NCI-H2196 treated with DMSO at 0.1 percent for 48 hours (cell line): ENCODE measurements around the gene TRIP12.
"Not testable (repeated sequence)": the region's sequence is repeated elsewhere in the genome, so short reads cannot be mapped to it uniquely, and the experiment has no call there.

Experiments used
- DNase-seq: peaks from one replicate; lab custom pipeline; 2025; ENCODE audit not compliant: unreplicated experiment; lab: John Stamatoyannopoulos, UW

The TRIP12 gene

GRCh38 chr2:229879191-229879950, 42.4 kb downstream of the TRIP12 start:
- no peak for DNase-seq

DNA sequence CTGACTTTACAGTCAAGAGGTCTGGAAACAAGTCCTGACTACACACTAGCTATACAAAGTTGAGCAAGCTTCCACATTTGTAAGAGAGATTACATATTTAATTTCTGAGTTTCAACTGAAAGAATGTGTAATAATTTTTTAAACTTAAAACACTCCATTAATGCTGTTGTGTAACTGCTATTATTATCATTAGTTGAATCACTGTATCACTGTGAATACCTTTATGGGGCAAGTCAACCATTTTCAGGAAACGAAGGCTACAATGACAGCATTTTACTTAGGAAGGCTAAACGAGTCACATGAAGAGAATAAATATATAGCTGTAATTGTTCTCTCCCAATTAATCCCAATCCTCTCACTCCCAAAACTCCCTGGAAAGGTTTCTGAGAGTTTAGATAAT, 46.3 kb downstream of the TRIP12 start:
- no peak for DNase-seq

DNA sequence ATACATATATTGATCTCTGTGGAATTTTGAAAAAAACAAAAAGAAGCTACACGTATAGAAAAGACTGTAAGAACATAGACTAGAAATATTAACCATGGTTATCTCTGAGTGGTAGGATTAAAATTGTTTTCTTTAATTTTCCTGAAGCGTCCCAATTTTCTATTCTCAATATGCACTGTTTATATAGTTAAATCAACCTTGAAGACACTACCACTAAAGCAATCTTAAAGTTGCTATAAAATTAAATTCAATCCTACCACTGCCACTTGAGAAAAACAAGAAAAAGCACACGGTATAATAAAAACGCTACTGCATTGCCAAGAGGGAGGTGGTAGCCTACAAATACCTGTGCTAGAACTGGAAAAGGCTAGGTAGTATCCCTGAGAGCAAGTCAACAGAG, 47.2 kb downstream of the TRIP12 start:
- DNase-seq, result no peak

- no peak for DNase-seq
Measured at GRCh38 chr2:229873123-229873581, 48.7 kb downstream of the TRIP12 start.

DNA sequence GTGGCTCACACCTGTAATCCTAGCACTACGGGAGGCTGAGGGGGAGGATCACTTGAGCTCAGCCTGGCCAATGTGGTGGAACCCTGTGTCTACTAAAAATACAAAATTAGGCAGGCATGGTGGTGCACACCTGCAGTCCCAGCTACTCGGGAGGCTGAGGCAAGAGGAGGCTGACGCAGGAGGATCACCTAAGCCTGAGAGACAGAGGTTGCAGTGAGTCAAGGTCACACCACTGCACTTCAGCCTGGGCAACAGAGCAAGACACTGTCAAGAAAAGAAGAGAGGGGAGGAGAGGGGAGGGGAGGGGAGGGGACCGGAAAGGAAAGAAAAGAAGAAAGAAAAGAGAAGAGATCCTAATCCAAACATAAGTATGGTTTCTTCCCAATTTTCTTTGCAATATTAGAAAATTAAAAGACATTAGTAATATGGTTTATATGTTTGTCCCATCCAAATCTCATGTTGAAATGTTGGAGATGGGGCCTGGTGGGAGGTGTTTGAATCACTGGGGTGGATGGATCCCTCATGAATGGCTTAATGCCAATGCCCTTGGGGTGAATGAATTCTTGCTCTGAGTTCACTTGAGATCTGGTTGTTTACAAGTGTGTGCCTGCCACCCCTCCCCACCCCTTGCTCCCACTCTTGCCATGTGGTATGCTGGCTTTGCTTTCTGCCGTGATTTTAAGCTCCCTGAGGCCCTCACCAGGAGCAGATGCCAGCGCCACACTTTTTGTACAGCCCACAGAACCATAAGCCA, 50.7 kb downstream of the TRIP12 start:
- DNase-seq, result no peak

GRCh38 chr2:229869226-229869625, 52.6 kb downstream of the TRIP12 start:
- DNase-seq, result no peak

- DNase-seq, result no peak
Measured at GRCh38 chr2:229868794-229869193, 53.0 kb downstream of the TRIP12 start.

DNA sequence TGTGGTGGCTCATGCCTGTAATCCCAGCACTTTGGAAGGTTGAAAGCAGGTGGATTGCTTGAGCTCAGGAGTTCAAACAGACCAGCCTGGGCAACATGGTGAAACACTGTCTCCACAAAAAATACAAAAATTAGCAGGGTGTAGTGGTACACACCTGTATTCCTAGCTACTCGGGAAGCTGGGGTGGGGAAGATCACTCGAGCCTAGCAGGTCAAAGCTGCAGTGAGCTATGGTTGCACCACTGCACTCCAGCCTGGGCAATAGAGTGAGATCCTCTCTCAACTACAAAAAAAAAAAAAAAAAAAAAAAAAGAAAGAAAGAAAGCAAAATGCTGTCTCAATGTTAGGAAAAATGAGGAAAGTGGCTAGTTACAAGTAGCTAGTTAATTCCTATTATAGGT, 56.8 kb downstream of the TRIP12 start:
- DNase-seq, result no peak

DNA sequence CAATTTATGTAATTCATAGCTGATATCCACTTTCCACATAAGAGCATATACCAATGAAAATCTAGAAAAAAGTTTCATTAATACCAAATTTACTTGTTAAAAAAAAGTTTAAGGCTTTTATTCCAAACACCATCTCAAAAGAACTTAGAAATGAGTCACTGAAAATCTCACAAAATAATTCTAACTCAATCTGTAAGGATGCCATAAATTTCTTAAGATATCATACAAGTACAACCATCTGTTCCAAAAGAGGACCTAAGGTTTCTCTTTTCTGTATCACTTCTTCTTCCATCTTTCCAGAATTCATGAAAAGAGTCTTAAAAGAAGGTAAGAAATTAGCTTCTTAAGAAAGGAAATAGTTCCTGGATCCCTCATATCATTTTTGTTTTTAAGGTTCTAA, 60.4 kb downstream of the TRIP12 start:
- DNase-seq, result no peak

- DNase-seq, result no peak
Measured at GRCh38 chr2:229860334-229860733, 61.5 kb downstream of the TRIP12 start.

GRCh38 chr2:229858351-229858750, 63.5 kb downstream of the TRIP12 start:
- no peak for DNase-seq

- no peak for DNase-seq
Measured at GRCh38 chr2:229857634-229858033, 64.2 kb downstream of the TRIP12 start.

GRCh38 chr2:229856413-229856812, 65.4 kb downstream of the TRIP12 start:
- no peak for DNase-seq

GRCh38 chr2:229855116-229855515, 66.7 kb downstream of the TRIP12 start:
- DNase-seq, result no peak

DNA sequence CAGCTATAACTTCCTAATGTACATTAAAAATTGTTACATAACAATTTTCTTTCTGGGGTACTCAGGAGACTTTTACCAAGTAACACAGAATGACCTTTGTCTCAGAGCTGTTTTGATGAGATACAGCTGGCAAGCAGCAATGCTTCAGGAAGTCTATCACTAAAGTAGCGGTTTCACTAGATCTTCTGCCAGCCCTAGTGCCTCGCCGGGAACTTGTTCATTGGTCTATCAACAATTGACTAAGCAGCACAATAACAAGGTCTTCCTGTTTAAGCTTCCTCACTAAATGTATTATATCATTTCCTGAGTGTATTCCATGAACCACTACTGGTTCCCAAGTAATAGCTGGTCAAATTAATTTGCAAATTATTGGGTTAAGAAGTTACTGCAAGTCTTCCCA, 69.2 kb downstream of the TRIP12 start:
- DNase-seq, result no peak

DNA sequence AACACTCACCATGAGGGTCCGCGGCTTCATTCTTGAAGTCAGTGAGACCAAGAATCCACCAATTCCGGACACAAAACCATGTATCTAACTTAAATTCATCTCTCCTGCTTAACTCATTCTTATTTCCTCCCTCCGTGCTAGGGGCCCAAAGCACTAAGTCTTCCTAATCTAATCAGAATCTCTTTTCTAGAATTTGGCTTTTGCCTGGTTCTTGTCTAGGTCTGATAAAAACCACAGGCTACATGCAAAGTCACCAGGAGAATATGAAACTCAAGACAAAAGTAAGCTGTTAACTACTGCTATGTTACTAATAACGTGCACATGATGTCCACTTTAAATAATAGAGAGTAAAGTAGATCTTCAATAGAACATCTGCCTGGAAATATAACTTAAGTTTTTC, 69.9 kb downstream of the TRIP12 start:
- no peak for DNase-seq

DNA sequence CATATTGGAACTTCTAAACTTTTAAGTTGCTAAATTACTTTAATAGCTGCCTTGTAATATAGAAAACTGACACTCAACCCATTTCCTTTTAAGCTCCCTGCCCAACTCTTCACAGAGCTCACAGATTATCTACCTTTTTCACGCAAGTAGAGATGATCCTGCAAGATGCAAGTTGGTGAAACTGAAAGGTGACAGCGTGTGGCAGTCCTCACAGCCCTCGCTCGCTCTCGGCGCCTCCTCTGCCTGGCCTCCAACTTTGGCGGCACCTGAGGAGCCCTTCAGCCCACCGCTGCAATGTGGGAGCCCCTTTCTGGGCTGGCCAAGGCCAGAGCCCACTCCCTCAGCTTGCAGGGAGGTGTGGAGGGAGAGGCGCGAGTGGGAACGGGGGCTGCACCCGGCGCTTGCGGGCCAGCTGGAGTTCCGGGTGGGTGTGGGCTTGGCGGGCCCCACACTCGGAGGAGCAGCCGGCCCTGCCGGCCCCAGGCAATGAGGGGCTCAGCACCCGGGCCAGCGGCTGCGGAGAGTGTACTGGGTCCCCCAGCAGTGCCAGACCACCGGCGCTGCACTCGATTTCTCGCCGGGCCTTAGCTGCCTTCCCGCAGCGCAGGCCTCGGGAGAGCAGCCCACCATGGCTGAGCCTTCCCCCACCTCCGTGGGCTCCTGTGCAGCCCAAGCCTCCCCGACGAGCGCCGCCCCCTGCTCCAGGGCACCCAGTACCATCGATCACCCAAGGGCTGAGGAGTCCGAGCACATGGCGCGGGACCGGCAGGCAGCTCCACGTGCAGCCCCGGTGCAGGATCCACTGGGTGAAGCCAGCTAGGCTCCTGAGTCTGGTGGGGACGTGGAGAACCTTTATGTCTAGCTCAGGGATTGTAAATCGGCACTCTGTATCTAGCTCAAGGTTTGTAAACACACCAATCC, 71.2 kb downstream of the TRIP12 start:
- not testable (repeated sequence) for DNase-seq

DNA sequence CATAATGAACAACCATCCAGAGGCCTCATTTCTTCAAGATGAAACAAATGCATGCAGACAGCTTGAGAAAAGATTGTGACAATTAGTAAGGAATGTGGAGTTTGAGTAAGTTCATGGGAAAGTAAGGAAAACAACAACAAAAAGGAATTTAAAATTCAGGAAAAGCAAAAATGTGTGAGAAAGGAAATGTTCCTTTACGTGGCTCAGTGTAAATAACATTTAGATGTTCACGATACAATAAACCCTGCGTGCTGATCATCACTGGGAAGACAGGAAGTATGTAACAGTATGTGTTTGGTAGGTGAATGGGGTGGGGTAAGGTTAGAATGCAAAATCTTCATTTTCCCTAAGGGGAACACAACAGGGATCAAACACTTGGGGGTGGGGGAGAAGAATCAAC, 72.7 kb downstream of the TRIP12 start:
- no peak for DNase-seq

DNA sequence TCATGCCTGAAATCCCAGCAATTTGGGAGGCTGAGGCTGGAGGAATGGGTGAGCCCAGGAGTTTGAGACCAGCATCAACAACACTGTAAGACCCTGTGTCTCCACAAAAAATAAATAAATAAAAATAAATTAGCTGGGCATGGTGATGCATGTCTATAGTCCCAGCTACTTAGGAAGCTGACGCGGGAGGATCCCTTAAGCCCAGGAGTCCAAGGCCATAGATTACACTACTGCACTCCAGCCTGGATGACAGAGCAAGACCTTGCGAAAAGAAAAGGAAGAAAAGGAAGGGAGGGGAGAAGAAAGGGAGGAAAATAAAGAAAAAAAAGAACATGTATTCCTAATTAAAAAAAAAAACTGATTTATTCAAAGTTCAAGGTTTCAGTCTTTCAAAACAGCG, 78.2 kb downstream of the TRIP12 start:
- no peak for DNase-seq

- no peak for DNase-seq
Measured at GRCh38 chr2:229838729-229839128, 83.1 kb downstream of the TRIP12 start.

DNA sequence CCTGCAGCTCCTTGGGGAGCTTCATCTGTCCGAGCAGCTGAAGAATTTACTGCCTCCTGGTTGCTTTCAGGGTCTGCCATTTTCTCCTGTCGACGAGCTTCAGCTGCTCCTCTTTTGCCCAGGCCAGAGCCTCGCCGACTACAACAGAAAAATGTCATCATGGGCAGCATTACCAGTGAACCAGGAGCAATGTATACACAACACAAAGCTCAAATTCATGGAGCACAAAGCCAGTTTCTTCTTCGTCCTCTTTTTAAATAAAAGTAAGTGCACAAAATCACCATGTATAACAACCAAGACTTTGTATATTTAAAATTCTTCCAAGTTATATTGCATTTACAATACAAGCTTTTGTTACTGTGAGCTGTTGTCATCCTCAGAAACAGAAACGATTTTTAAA, 85.0 kb downstream of the TRIP12 start:
- no peak for DNase-seq
